Tibial artery (tissue), 4 donors: ENCODE data around the gene SEZ6.

Experiments used
- DNase-seq, 2 donors: peaks; one replicate each; pipeline ENCODE4 v3.0.0-alpha.2; 2019
- H3K27ac ChIP-seq, 2 donors: fragments of 200-600 bp; sonication (generic) in 1 of 2; 1 replicate in 1 of 2; 2 replicates in 1 of 2; pipeline ENCODE4 v1.5.1; 2018 to 2019; ENCODE audit warnings: mild to moderate bottlenecking in 1 of 2
- H3K27me3 ChIP-seq, 2 donors: fragments of 200-600 bp; sonication (generic) in 1 of 2; one replicate each; pipeline versions ENCODE4 v1.5.1 to v1.6.0; 2016 to 2019
- H3K36me3 ChIP-seq, 3 donors: fragments of 200-600 bp; sonication (generic) in 2 of 3; one replicate each; pipeline ENCODE4 v1.5.1; 2016 to 2019; ENCODE audit warnings: mild to moderate bottlenecking in 2 of 3
- H3K4me1 ChIP-seq, 4 donors: fragments of 200-600 bp; sonication (generic) in 2 of 4; 1 replicate in 3 of 4; 2 replicates in 1 of 4; pipeline ENCODE4 v1.5.1; 2016 to 2019
- H3K4me3 ChIP-seq, 2 donors: fragments of 200-600 bp; sonication (generic) in 1 of 2; 1 replicate in 1 of 2; 2 replicates in 1 of 2; pipeline ENCODE4 v1.5.1; 2018 to 2019; ENCODE audit warnings: mild to moderate bottlenecking in 2 of 2
- H3K9me3 ChIP-seq, 3 donors: fragments of 200-600 bp; sonication (generic) in 1 of 3; one replicate each; pipeline ENCODE4 v1.5.1; 2016 to 2019
- intact Hi-C: fragments of 100-400 bp; cut with DNase I; formaldehyde crosslinking; loops from one replicate; pipeline ENCODE4 v1.15.0; 2023; ENCODE audit warnings: low total_unique reads
- TF ChIP-seq, protein P1 (sequence below), 2 experiments: fragments of 200-600 bp in 1 of 2; fragments of 450-650 bp in 1 of 2; IDR thresholded peaks; one replicate each; pipeline ENCODE4 v1.5.1; 2017 to 2019; ENCODE audit warnings: antibody characterized with exemption in 2 of 2, mild to moderate bottlenecking in 1 of 2, moderate library complexity in 1 of 2

SEZ6 gene

GRCh38 chr17:28911411-28912045 lies 94.3 kb downstream of the SEZ6 start:
- Histone ChIP-seq H3K27ac (no peak overlapping the region), H3K4me1 (peaks cover 0 to 16% (median 10%) of the 10 kb centered on the region in 4 donors)

DNA sequence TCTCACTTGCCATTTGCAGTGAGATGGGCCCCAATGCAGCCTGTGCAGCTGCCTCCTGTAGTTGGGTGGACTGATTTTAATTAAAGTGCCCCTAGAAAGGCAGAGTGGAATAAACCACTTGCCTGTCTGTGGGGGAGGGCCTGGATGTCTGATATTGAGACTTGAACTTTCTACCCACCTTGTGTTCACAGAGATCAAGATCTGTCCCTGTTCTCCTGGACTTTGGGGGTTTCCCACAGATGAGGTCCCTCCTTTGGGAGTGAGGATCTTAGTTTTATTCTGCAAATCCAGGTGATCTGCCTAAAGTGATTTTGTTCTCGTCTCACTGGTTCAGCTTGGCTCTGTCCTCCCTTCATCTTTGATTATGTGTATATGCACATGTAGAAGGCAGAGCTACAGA lies 95.3 kb downstream of the SEZ6 start:
- H3K9me3 ChIP-seq, result no peaks in the 10 kb centered on the region
- peaks cover 0 to 16% (median 10%) of the 10 kb centered on the region in 4 donors for H3K4me1 ChIP-seq
- H3K27ac ChIP-seq, result no peak overlapping the region
- no peaks in the 10 kb centered on the region for H3K27me3 ChIP-seq
- TF ChIP-seq, protein P1, sequence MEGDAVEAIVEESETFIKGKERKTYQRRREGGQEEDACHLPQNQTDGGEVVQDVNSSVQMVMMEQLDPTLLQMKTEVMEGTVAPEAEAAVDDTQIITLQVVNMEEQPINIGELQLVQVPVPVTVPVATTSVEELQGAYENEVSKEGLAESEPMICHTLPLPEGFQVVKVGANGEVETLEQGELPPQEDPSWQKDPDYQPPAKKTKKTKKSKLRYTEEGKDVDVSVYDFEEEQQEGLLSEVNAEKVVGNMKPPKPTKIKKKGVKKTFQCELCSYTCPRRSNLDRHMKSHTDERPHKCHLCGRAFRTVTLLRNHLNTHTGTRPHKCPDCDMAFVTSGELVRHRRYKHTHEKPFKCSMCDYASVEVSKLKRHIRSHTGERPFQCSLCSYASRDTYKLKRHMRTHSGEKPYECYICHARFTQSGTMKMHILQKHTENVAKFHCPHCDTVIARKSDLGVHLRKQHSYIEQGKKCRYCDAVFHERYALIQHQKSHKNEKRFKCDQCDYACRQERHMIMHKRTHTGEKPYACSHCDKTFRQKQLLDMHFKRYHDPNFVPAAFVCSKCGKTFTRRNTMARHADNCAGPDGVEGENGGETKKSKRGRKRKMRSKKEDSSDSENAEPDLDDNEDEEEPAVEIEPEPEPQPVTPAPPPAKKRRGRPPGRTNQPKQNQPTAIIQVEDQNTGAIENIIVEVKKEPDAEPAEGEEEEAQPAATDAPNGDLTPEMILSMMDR (IDR thresholded peaks at IDR 0.05), result no peak
- no peak for DNase-seq
- no peak overlapping the region for H3K4me3 ChIP-seq
- intact Hi-C loops, result no loop called here
- H3K36me3 ChIP-seq, result peaks cover 61 to 100% (median 89%) of the 10 kb centered on the region in 3 donors

More at GRCh38 chr17:28911411-28912045, 94.3 kb downstream of the SEZ6 start:
- intact Hi-C loops, result no loop called here
- no peaks in the 10 kb centered on the region for H3K9me3 ChIP-seq
- TF ChIP-seq, protein P1 (IDR thresholded peaks at IDR 0.05), result no peak
- peaks cover 67 to 100% (median 90%) of the 10 kb centered on the region in 3 donors for H3K36me3 ChIP-seq
- no peak overlapping the region for H3K4me3 ChIP-seq
- DNase-seq, result no peak
- no peaks in the 10 kb centered on the region for H3K27me3 ChIP-seq

DNA sequence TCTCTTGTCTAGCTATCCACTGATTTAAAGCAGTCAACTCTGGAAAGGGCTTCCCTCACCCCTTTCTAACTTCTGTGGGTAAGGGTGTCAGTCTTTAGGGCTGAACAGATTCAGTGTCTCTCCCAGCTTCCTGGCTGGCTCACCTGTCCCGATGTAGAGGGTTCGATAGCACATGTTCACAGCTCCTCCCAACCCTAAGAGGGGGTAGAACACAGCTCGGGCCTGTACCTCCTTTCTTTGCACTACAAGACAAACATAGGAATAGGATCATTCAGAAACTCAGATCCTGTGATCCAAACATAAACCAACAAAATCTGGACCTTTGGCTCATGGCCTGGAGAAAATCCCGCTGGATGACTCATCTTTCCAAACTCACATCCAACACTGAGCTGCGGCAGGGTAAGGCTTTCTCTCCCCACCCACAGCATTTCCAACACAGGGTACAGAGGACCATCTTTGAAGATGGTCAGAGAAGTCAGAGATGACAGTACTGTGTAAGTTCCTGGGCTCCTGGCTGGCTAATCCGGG lies 97.1 kb downstream of the SEZ6 start:
- H3K27me3 ChIP-seq, result no peaks in the 10 kb centered on the region
- H3K36me3 ChIP-seq, result peaks cover 50 to 84% (median 76%) of the 10 kb centered on the region in 3 donors
- peak; percentile 69 to 81 for DNase-seq
- peaks cover 0 to 16% (median 10%) of the 10 kb centered on the region in 4 donors for H3K4me1 ChIP-seq
- intact Hi-C loops, result loop anchor here (10.0 kb wide), 1 partner anchor 64 kb away; the partner anchor contains the start of gene FAM222B
- H3K4me3 ChIP-seq, result no peak overlapping the region
- TF ChIP-seq, protein P1 (IDR thresholded peaks at IDR 0.05), result no peak
- peak overlapping the region; percentile 75 to 77 for H3K27ac ChIP-seq
- H3K9me3 ChIP-seq, result no peaks in the 10 kb centered on the region

GRCh38 chr17:28907709-28908475 lies 97.9 kb downstream of the SEZ6 start:
- Histone ChIP-seq H3K27ac (peak overlapping the region; percentile 75 to 77), H3K4me1 (peaks cover 0 to 21% (median 17%) of the 10 kb centered on the region in 4 donors), H3K27me3 (no peaks in the 10 kb centered on the region), H3K9me3 (no peaks in the 10 kb centered on the region), H3K4me3 (no peak overlapping the region), H3K36me3 (peaks cover 42 to 76% (median 68%) of the 10 kb centered on the region in 3 donors)
- no peak for DNase-seq
- intact Hi-C loops, result loop anchor here (10.0 kb wide), 1 partner anchor 63 kb away; the partner anchor contains the start of gene FAM222B
- TF ChIP-seq, protein P1 (IDR thresholded peaks at IDR 0.05), result no peak

- intact Hi-C loops, result loop anchor here (10.0 kb wide), 1 partner anchor 62 kb away; the partner anchor contains the start of gene FAM222B
- H3K36me3 ChIP-seq, result peaks cover 31 to 66% (median 58%) of the 10 kb centered on the region in 3 donors
- no peak for DNase-seq
- no peaks in the 10 kb centered on the region for H3K9me3 ChIP-seq
- TF ChIP-seq, protein P1 (IDR thresholded peaks at IDR 0.05), result no peak
- H3K27me3 ChIP-seq, result no peaks in the 10 kb centered on the region
- no peak overlapping the region for H3K4me3 ChIP-seq
- H3K4me1 ChIP-seq, result peaks cover 0 to 26% (median 21%) of the 10 kb centered on the region in 4 donors
- H3K27ac ChIP-seq, result peak overlapping the region in 1 of 2 donors; percentile 77
Measured at GRCh38 chr17:28906706-28907438, 99.0 kb downstream of the SEZ6 start.
